CD8-positive, alpha-beta memory T cell (primary cell): Measurements from ENCODE around the gene SHLD1. TPM values are rescaled to one million over a fixed set of nuclear protein-coding genes. Genes with fewer than 3 reads are reported as not detected.

ENCODE experiments used
- CTCF ChIA-PET: fragments of 350-600 bp; sonication (Branson Sonifier 250); formaldehyde crosslinking; loops from one replicate; lab custom pipeline; 2021; ENCODE audit warnings: antibody characterized with exemption; lab: Charles Lee
- POLR2A ChIA-PET: fragments of 350-600 bp; sonication (Branson Sonifier 250); formaldehyde crosslinking; loops from one replicate; lab custom pipeline; 2021; ENCODE audit warnings: antibody characterized with exemption; lab: Charles Lee
- DNase-seq, 5 donors: peaks; one replicate each; pipeline versions ENCODE4 v3.0.0 to v3.0.0-alpha.2; 2020 to 2022; ENCODE audit warnings: mixed read lengths in 1 of 5
- H3K27ac ChIP-seq: one replicate; pipeline ENCODE4 v1.7.0; 2013; ENCODE audit warnings: low read depth, mild to moderate bottlenecking, low read length, moderate library complexity
- H3K27me3 ChIP-seq: 2 replicates; pipeline ENCODE4 v1.7.0; 2013; ENCODE audit warnings: low read length, mild to moderate bottlenecking; ENCODE audit not compliant: insufficient read depth, poor library complexity, severe bottlenecking
- H3K36me3 ChIP-seq: 2 replicates; pipeline ENCODE4 v1.7.0; 2013; ENCODE audit warnings: mild to moderate bottlenecking, low read length, moderate library complexity; ENCODE audit not compliant: insufficient read depth
- H3K4me1 ChIP-seq: 2 replicates; pipeline ENCODE4 v1.7.0; 2013; ENCODE audit warnings: mild to moderate bottlenecking, low read length, moderate library complexity; ENCODE audit not compliant: insufficient read depth
- H3K4me3 ChIP-seq: 2 replicates; pipeline ENCODE4 v1.7.0; 2013; ENCODE audit warnings: mild to moderate bottlenecking, low read length
- H3K9me3 ChIP-seq: 2 replicates; pipeline ENCODE4 v1.7.0; 2013; ENCODE audit warnings: mild to moderate bottlenecking, low read length
- H3K27ac Mint-ChIP-seq, 8 donors: one replicate each; pipeline ENCODE4 v1.8.0; 2020 to 2021; ENCODE audit warnings: mixed read lengths in 8 of 8, mild to moderate bottlenecking in 6 of 8, inconsistent platforms in 3 of 8, moderate library complexity in 3 of 8
- H3K27me3 Mint-ChIP-seq, 2 donors: one replicate each; pipeline ENCODE4 v1.8.0; 2020 to 2021; ENCODE audit warnings: mixed read lengths in 2 of 2, mild to moderate bottlenecking in 1 of 2, moderate library complexity in 1 of 2
- H3K36me3 Mint-ChIP-seq, 3 donors: one replicate each; pipeline ENCODE4 v1.8.0; 2020 to 2021; ENCODE audit warnings: mixed read lengths in 3 of 3, inconsistent platforms in 1 of 3, mild to moderate bottlenecking in 1 of 3
- H3K4me1 Mint-ChIP-seq, 3 donors: one replicate each; pipeline ENCODE4 v1.8.0; 2020 to 2021; ENCODE audit warnings: mixed read lengths in 3 of 3, inconsistent platforms in 1 of 3, mild to moderate bottlenecking in 1 of 3
- H3K4me3 Mint-ChIP-seq, 7 donors: one replicate each; pipeline ENCODE4 v1.8.0; 2020 to 2021; ENCODE audit warnings: mixed read lengths in 7 of 7, mild to moderate bottlenecking in 6 of 7, moderate library complexity in 4 of 7, inconsistent platforms in 2 of 7
- H3K9me3 Mint-ChIP-seq, 5 donors: one replicate each; pipeline ENCODE4 v1.8.0; 2020 to 2022; ENCODE audit warnings: mixed read lengths in 5 of 5, mild to moderate bottlenecking in 3 of 5, moderate library complexity in 2 of 5, inconsistent platforms in 1 of 5
- polyA plus RNA-seq: library from polyadenylated mRNA; unstranded; fragments of 300-500 nt; fragmentation: Illumina TruSeq; gene quantifications from one replicate; pipeline ENCODE4 v1.2.3, GENCODE V29; 2021
- total RNA-seq, 2 experiments: library from RNA; stranded (reverse); gene quantifications; one replicate each; pipeline ENCODE4 v1.2.3, GENCODE V29; 2021

Gene SHLD1
- total and polyA plus RNA-seq, 3 experiments from 2014 or later = 7.7 to 18.8 (median 9.1) TPM

DNA sequence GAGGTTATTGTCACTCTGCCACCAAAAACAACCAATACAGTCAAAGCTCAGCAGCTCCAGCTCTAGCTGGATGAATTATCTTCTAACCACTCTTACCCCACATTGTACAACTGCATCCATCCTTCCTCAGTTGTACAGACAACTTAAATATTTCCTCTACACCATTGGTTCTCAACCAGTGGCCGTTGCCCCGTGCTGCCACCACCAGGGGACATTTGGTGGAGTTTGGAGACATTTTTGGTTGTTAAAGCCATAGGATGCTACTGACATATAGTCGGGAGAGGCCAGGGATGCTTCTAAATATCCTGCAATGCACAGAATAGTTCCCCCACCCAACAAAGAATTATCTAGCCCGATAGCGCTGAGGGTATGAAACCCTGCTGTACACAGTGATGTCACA lies 59.3 kb downstream of the SHLD1 start:
- POLR2A ChIA-PET = no interaction called here
- Histone ChIP-seq H3K27ac (no peak overlapping the region), H3K9me3 (no peaks in the 10 kb centered on the region), H3K36me3 (no peaks in the 10 kb centered on the region), H3K4me1 (peaks cover 4% of the 10 kb centered on the region), H3K27me3 (no peaks in the 10 kb centered on the region), H3K4me3 (no peak overlapping the region)
- H3K27me3 Mint-ChIP-seq = no peaks in the 10 kb centered on the region
- H3K4me1 Mint-ChIP-seq = peaks cover 13 to 34% (median 33%) of the 10 kb centered on the region in 3 donors
- DNase-seq = no peak
- CTCF ChIA-PET = no interaction called here
- peaks cover 0 to 30% (median 8%) of the 10 kb centered on the region in 3 donors for H3K36me3 Mint-ChIP-seq
- H3K27ac Mint-ChIP-seq = peak overlapping the region in 1 of 8 donors; percentile 33
- no peak overlapping the region for H3K4me3 Mint-ChIP-seq
- no peaks in the 10 kb centered on the region for H3K9me3 Mint-ChIP-seq

DNA sequence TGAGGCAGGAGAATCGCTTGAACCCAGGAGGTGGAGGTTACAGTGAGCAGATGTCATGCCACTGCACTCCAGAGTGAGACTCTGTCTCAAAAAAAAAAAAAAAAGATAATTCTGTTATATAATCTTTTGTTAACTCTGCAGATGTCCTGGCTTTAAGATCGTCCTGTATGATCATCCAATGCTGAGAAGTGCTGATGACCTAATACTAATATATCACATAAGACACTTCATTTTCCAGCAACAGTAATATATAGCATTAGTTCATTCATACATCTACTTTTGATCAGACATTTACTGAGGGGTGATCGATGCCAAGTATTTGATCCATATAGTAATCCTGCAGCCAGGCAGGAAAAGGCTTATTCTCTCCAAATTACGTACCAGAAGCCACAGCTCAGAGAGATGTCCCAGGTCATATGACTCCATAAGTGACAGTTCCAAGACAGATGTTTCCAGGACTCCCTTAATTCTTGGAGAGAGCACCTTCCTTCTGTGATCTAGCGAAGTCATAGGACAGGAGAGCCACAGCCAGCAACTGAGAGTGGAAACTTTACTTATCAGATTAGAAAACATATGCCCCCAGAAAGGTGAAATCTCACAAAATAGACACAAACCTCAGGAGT lies 60.7 kb downstream of the SHLD1 start:
- ChIA-PET POLR2A (interaction anchor here (0.6 kb wide), 1 partner anchor 116 kb away, joined by 3 read pairs; no protein-coding TSS in a partner anchor), CTCF (no interaction called here)
- no peaks in the 10 kb centered on the region for H3K4me1 ChIP-seq
- H3K27me3 Mint-ChIP-seq = no peaks in the 10 kb centered on the region
- H3K36me3 ChIP-seq = no peaks in the 10 kb centered on the region
- no peaks in the 10 kb centered on the region for H3K9me3 ChIP-seq
- H3K36me3 Mint-ChIP-seq = peaks cover 0 to 30% (median 8%) of the 10 kb centered on the region in 3 donors
- H3K27ac ChIP-seq = no peak overlapping the region
- no peaks in the 10 kb centered on the region for H3K27me3 ChIP-seq
- H3K27ac Mint-ChIP-seq = peak overlapping the region in 3 of 8 donors; percentile 6 to 63 (median 36)
- H3K4me3 Mint-ChIP-seq = no peak overlapping the region
- H3K4me1 Mint-ChIP-seq = peaks cover 9 to 24% (median 21%) of the 10 kb centered on the region in 3 donors
- no peaks in the 10 kb centered on the region for H3K9me3 Mint-ChIP-seq
- DNase-seq = no peak
- H3K4me3 ChIP-seq = no peak overlapping the region

- no peaks in the 10 kb centered on the region for H3K9me3 Mint-ChIP-seq
- ChIA-PET CTCF (no interaction called here), POLR2A (no interaction called here)
These were observed 61.5 kb downstream of the SHLD1 start for GRCh38 chr20:5811746-5812145.

DNA sequence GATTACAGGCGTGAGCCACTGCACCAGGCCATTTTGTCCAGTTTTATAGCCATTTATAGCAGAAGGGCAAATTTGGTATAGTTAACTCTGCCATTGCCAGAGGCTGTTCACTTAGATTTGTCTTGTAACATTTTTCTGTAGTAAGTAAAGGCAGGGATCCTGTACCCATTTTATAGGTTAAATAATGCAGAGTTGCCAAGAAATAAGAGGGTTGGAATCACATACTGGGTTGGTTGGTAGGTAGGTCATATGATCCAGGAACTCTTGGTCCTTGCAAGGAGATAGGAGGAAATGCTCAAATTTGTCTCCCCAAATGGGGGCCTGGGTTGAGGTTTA lies 68.1 kb downstream of the SHLD1 start:
- no peak for DNase-seq
- H3K9me3 Mint-ChIP-seq = no peaks in the 10 kb centered on the region

More at GRCh38 chr20:5811746-5812145, 61.5 kb downstream of the SHLD1 start:
- H3K4me3 Mint-ChIP-seq = no peak overlapping the region
- H3K27me3 Mint-ChIP-seq = no peaks in the 10 kb centered on the region
- DNase-seq = no peak
- Histone ChIP-seq H3K27ac (no peak overlapping the region), H3K4me1 (no peaks in the 10 kb centered on the region), H3K36me3 (no peaks in the 10 kb centered on the region), H3K9me3 (no peaks in the 10 kb centered on the region), H3K4me3 (no peak overlapping the region), H3K27me3 (no peaks in the 10 kb centered on the region)
- H3K27ac Mint-ChIP-seq = no peak overlapping the region
- peaks cover 2 to 17% (median 15%) of the 10 kb centered on the region in 3 donors for H3K4me1 Mint-ChIP-seq
- peaks cover 0 to 30% (median 4%) of the 10 kb centered on the region in 3 donors for H3K36me3 Mint-ChIP-seq

DNA sequence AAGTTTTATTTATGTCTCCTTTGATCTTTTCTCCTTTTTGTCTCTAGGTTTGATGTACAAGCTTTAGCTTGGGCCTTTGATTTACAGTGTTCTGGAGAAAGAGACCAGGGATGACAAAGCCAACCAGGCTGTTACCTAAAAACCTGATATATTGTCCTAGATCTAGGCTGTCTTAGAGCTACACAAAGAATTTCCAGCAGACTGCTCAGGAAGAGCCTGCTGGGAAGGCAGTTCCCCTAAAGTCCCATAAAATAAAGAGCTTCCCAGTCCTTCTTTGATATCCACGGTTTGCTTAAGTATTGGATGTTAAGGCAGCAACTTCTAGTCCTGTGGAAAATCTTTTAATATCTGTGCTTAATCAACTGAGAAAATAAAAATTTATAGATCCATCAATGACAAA lies 70.5 kb downstream of the SHLD1 start:
- POLR2A ChIA-PET = interaction anchor here (0.5 kb wide), 1 partner anchor 209 kb away, joined by 5 read pairs; no protein-coding TSS in a partner anchor
- Mint-ChIP-seq H3K36me3 (peaks cover 4 to 36% (median 10%) of the 10 kb centered on the region in 3 donors), H3K4me1 (peaks cover 10 to 28% (median 12%) of the 10 kb centered on the region in 3 donors)

More for the DNA sequence above, 68.1 kb downstream of the SHLD1 start:
- Histone ChIP-seq H3K4me3 (no peak overlapping the region), H3K27ac (no peak overlapping the region), H3K27me3 (no peaks in the 10 kb centered on the region), H3K4me1 (no peaks in the 10 kb centered on the region), H3K9me3 (no peaks in the 10 kb centered on the region), H3K36me3 (no peaks in the 10 kb centered on the region)
- CTCF ChIA-PET = no interaction called here
- Mint-ChIP-seq H3K27me3 (no peaks in the 10 kb centered on the region), H3K36me3 (peaks cover 4 to 30% (median 4%) of the 10 kb centered on the region in 3 donors), H3K4me1 (peaks cover 3 to 29% (median 10%) of the 10 kb centered on the region in 3 donors), H3K27ac (peak overlapping the region in 3 of 8 donors; percentile 4 to 41 (median 9)), H3K4me3 (no peak overlapping the region)
- POLR2A ChIA-PET = no interaction called here

GRCh38 chr20:5821627-5822215 lies 71.5 kb downstream of the SHLD1 start:
- Mint-ChIP-seq H3K4me3 (no peak overlapping the region), H3K27me3 (no peaks in the 10 kb centered on the region), H3K36me3 (peaks cover 4 to 33% (median 10%) of the 10 kb centered on the region in 3 donors), H3K4me1 (peaks cover 10 to 32% (median 21%) of the 10 kb centered on the region in 3 donors), H3K27ac (peak overlapping the region in 1 of 8 donors; percentile 21), H3K9me3 (no peaks in the 10 kb centered on the region)
- no peak overlapping the region for H3K27ac ChIP-seq
- no peak overlapping the region for H3K4me3 ChIP-seq
- H3K27me3 ChIP-seq = no peaks in the 10 kb centered on the region
- H3K36me3 ChIP-seq = no peaks in the 10 kb centered on the region
- no peaks in the 10 kb centered on the region for H3K9me3 ChIP-seq
- H3K4me1 ChIP-seq = no peaks in the 10 kb centered on the region
- ChIA-PET CTCF (interaction anchor here (1.1 to 1.9 kb wide), 2 partner anchors 12 to 253 kb away, joined by 3 to 4 read pairs; no protein-coding TSS in a partner anchor), POLR2A (no interaction called here)
- no peak for DNase-seq

More for the DNA sequence above, 70.5 kb downstream of the SHLD1 start:
- Mint-ChIP-seq H3K27me3 (no peaks in the 10 kb centered on the region), H3K27ac (no peak overlapping the region), H3K9me3 (no peaks in the 10 kb centered on the region), H3K4me3 (no peak overlapping the region)
- Histone ChIP-seq H3K4me1 (no peaks in the 10 kb centered on the region), H3K9me3 (no peaks in the 10 kb centered on the region), H3K36me3 (no peaks in the 10 kb centered on the region), H3K27ac (no peak overlapping the region), H3K27me3 (no peaks in the 10 kb centered on the region), H3K4me3 (no peak overlapping the region)
- no peak for DNase-seq
- CTCF ChIA-PET = interaction anchor here (0.7 to 1.9 kb wide), 3 partner anchors 13 to 291 kb away, joined by 3 to 4 read pairs (median 3); no protein-coding TSS in a partner anchor

GRCh38 chr20:5822569-5822968 lies 72.4 kb downstream of the SHLD1 start:
- CTCF ChIA-PET = interaction anchor here (1.9 kb wide), 1 partner anchor 254 kb away, joined by 4 read pairs; no protein-coding TSS in a partner anchor
- Mint-ChIP-seq H3K4me1 (peaks cover 12 to 31% (median 27%) of the 10 kb centered on the region in 3 donors), H3K4me3 (no peak overlapping the region), H3K9me3 (no peaks in the 10 kb centered on the region), H3K27me3 (no peaks in the 10 kb centered on the region), H3K27ac (no peak overlapping the region), H3K36me3 (peaks cover 4 to 33% (median 10%) of the 10 kb centered on the region in 3 donors)
- H3K27ac ChIP-seq = no peak overlapping the region
- POLR2A ChIA-PET = no interaction called here
- no peaks in the 10 kb centered on the region for H3K27me3 ChIP-seq
- no peak overlapping the region for H3K4me3 ChIP-seq
- no peaks in the 10 kb centered on the region for H3K4me1 ChIP-seq
- no peaks in the 10 kb centered on the region for H3K9me3 ChIP-seq
- H3K36me3 ChIP-seq = no peaks in the 10 kb centered on the region
- DNase-seq = no peak

DNA sequence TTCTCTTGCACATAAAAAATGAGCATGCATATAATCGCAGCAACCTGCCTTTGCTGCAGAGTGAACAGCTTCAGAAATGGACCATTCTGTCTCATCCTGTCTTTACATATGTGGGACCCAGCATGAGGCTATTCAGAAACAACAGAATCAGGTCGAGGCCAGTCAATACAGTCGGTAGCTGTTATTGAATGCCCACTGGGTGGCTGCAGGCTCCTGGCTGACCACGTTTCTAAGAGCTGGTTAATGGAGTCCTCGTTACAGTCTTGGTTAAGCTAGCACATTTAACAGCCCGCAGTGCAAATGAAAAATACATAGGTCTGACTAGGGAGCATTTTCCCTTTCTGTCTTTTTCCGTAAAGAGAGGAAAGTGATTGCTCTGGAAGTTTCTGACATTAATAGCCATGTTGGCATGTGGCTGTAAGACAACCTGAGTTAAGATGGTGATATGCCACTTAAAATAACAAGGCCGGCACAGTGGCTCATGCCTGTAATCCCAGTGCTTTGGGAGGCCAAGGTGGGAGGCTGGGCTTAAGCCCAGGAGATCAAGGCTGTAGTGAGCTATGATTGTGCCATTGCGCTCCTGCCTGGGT lies 75.0 kb downstream of the SHLD1 start:
- Mint-ChIP-seq H3K4me1 (peaks cover 6 to 30% (median 21%) of the 10 kb centered on the region in 3 donors), H3K27ac (peak overlapping the region in 1 of 8 donors; percentile 83), H3K36me3 (peaks cover 4 to 26% (median 10%) of the 10 kb centered on the region in 3 donors), H3K9me3 (no peaks in the 10 kb centered on the region), H3K27me3 (no peaks in the 10 kb centered on the region), H3K4me3 (peak overlapping the region in 1 of 7 donors; percentile 43)
- H3K4me3 ChIP-seq = no peak overlapping the region
- no peaks in the 10 kb centered on the region for H3K9me3 ChIP-seq
- ChIA-PET POLR2A (no interaction called here), CTCF (no interaction called here)
- no peaks in the 10 kb centered on the region for H3K4me1 ChIP-seq
- no peak for DNase-seq
- H3K27me3 ChIP-seq = no peaks in the 10 kb centered on the region
- H3K36me3 ChIP-seq = no peaks in the 10 kb centered on the region
- H3K27ac ChIP-seq = no peak overlapping the region
